HFF-Myc (cell line): ENCODE data around the gene PDE6B.
"Not testable (repeated sequence)": the region's sequence is repeated elsewhere in the genome, so short reads cannot be mapped to it uniquely, and the experiment has no call there.

ENCODE experiments used
- DNase-seq: peaks from one replicate; pipeline ENCODE4 v3.0.0-alpha.2; 2011; ENCODE audit warnings: low read depth; ENCODE audit errors: extremely low read depth
- H3K4me3 ChIP-seq: replicated peaks from 2 replicates; pipeline ENCODE4 v1.5.1; 2011; ENCODE audit warnings: low read depth, mild to moderate bottlenecking, control low read depth, low read length
- TF ChIP-seq, protein P1 (sequence below): IDR thresholded peaks from 2 replicates; pipeline ENCODE4 v1.5.1; 2012; ENCODE audit warnings: mild to moderate bottlenecking, low read depth, low read length, control low read depth; ENCODE audit errors: missing control alignments

The PDE6B gene

GRCh38 chr4:632926-633325, 7.6 kb downstream of the PDE6B start:
- TF ChIP-seq, protein P1, sequence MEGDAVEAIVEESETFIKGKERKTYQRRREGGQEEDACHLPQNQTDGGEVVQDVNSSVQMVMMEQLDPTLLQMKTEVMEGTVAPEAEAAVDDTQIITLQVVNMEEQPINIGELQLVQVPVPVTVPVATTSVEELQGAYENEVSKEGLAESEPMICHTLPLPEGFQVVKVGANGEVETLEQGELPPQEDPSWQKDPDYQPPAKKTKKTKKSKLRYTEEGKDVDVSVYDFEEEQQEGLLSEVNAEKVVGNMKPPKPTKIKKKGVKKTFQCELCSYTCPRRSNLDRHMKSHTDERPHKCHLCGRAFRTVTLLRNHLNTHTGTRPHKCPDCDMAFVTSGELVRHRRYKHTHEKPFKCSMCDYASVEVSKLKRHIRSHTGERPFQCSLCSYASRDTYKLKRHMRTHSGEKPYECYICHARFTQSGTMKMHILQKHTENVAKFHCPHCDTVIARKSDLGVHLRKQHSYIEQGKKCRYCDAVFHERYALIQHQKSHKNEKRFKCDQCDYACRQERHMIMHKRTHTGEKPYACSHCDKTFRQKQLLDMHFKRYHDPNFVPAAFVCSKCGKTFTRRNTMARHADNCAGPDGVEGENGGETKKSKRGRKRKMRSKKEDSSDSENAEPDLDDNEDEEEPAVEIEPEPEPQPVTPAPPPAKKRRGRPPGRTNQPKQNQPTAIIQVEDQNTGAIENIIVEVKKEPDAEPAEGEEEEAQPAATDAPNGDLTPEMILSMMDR, result no peak
- DNase-seq, result no peak
- no peak overlapping the region for H3K4me3 ChIP-seq

- DNase-seq, result no peak
- H3K4me3 ChIP-seq, result no peak overlapping the region
- TF ChIP-seq, protein P1, result no peak
Measured at GRCh38 chr4:633406-633805, 8.0 kb downstream of the PDE6B start.

DNA sequence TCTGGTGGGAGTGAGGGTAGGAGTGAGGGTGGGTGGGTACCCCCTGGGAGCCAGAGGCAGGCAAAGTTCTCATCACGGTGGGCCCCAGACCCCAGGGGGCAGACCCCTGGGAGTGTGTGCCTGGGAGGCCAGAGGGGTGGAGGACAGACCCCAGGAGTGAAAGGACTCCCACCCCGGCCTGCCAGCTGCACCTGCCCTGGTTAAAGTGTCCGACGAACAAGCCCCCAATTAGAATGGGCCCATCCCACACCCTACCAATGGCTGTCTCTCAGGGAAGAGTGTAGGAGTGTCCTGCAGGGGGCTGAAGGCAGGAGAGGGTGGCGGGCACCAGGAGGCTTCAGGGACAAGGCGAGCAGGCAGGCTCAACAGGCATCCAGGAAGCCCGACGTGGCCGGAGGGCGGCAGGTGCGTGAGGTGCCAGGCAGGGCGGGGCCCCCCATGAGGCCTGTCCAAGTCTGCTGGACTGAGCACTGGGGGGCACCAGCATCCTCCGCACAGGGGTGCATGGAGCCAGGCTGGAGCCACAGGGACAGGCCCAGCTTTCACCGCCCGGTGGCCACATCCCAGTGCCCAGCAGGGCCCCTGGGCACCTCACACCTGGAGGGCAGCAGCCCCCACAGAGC, 8.7 kb downstream of the PDE6B start:
- TF ChIP-seq, protein P1, result no peak
- no peak for DNase-seq
- H3K4me3 ChIP-seq, result no peak overlapping the region

- TF ChIP-seq, protein P1, result no peak
- no peak overlapping the region for H3K4me3 ChIP-seq
- no peak for DNase-seq
Measured at GRCh38 chr4:634599-634985, 9.2 kb downstream of the PDE6B start.

- not testable (repeated sequence) for H3K4me3 ChIP-seq, DNase-seq
Measured at GRCh38 chr4:635066-635835, 9.9 kb downstream of the PDE6B start.

DNA sequence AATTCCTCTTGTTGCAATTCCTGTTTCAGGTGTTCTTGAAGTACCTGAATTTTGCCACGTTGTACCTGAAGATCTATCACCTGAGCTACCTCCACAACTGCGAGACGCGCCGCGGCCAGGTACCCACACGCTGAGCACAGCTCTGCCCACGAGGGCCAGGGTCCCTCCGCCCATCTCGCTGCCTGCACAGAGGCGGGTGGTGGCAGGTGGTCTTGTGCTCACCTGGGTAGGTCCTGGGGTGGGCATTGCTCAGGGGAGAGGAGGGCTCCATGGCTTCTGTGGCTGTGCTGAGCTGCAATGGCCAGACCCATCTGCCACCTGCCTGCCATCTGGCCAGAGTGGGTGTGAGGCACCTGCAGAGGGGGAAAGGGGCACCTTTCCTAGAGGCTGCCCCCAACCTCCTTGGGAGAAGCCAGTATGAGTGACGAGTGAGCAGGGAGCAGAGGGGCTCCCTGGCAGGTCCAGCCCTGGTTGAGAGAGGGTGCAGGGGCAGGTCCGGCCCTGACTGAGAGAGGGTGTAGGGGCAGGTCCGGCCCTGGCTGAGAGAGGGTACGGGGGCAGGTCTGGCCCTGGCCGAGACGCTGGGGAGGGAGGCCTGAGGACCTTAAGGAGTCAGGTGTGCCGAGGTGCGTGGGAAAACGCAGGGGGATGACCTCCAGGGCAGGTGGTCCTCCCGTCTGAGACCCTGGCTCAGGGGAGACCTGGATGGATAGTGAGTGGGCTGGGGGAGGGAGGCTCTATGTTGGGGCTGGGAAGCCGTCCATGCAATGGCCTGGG, 10.7 kb downstream of the PDE6B start:
- no peak overlapping the region for H3K4me3 ChIP-seq
- TF ChIP-seq, protein P1, result no peak
- no peak for DNase-seq

- H3K4me3 ChIP-seq, result no peak overlapping the region
- TF ChIP-seq, protein P1, result no peak
- no peak for DNase-seq
Measured at GRCh38 chr4:636628-637159, 11.3 kb downstream of the PDE6B start.
